K562 (cell line): ENCODE data around the gene MC1R. TPM values are rescaled to one million over a fixed set of nuclear protein-coding genes. Genes with fewer than 3 reads are reported as not detected.
A peak's percentile ranks its signal among the peaks of the same experiment; 100 is the strongest.

Experiments used
- BRCA1 ChIP-seq, 2 experiments: fragments of 450-650 bp in 1 of 2; sonication (generic) in 1 of 2; formaldehyde crosslinking in 1 of 2; IDR thresholded peaks; 2 replicates each; pipeline versions ENCODE4 v1.5.0 to v1.6.1; 2017 to 2020; ENCODE audit warnings: mild to moderate bottlenecking in 1 of 2, missing genetic modification reagents in 1 of 2
- BRF2 ChIP-seq: IDR thresholded peaks from 3 replicates; pipeline ENCODE4 v1.6.1; 2011; ENCODE audit warnings: borderline replicate concordance, mild to moderate bottlenecking; ENCODE audit not compliant: insufficient read length, insufficient read depth
- COPS2 ChIP-seq: fragments of 450-650 bp; conservative IDR thresholded peaks from 2 replicates; pipeline ENCODE4 v1.6.1; 2016; ENCODE audit warnings: mild to moderate bottlenecking, moderate library complexity
- FOXA1 ChIP-seq: fragments of 450-650 bp; IDR thresholded peaks from 2 replicates; pipeline ENCODE4 v1.6.1; 2016; ENCODE audit warnings: mild to moderate bottlenecking, borderline replicate concordance
- HDGF ChIP-seq: fragments of 450-650 bp; IDR thresholded peaks from 2 replicates; pipeline ENCODE4 v1.6.1; 2016
- HES1 ChIP-seq: fragments of 450-650 bp; IDR thresholded peaks from 2 replicates; pipeline ENCODE4 v1.6.1; 2016; ENCODE audit warnings: low read depth, mild to moderate bottlenecking, moderate library complexity
- MTF1 ChIP-seq: fragments of 250-450 bp; sonication (Bioruptor Pico); IDR thresholded peaks from 2 replicates; pipeline ENCODE4 v1.9.0; 2021; ENCODE audit warnings: moderate library complexity, mild to moderate bottlenecking, inconsistent platforms, borderline replicate concordance
- NR1H2 ChIP-seq: sonication (generic); formaldehyde crosslinking; IDR thresholded peaks from 2 replicates; pipeline ENCODE4 v1.4.0; 2020; ENCODE audit warnings: mild to moderate bottlenecking, missing genetic modification reagents
- PCBP1 ChIP-seq: fragments of 200-400 bp; formaldehyde crosslinking; IDR thresholded peaks from 2 replicates; pipeline ENCODE4 v1.6.1; 2018; ENCODE audit warnings: mild to moderate bottlenecking, low read depth, low read length; ENCODE audit not compliant: poor library complexity, severe bottlenecking
- RBM39 ChIP-seq: fragments of 200-400 bp; formaldehyde crosslinking; optimal IDR thresholded peaks from 2 replicates; pipeline ENCODE3; 2018; ENCODE audit warnings: low read depth, low read length
- RHOXF2B ChIP-seq: fragments of 250-450 bp; sonication (Bioruptor Pico); conservative IDR thresholded peaks from 2 replicates; pipeline ENCODE4 v1.5.1; 2021
- RREB1 ChIP-seq: fragments of 250-450 bp; sonication (Bioruptor Pico); IDR thresholded peaks from 2 replicates; pipeline ENCODE4 v1.4.0; 2020
- TEAD1 ChIP-seq, 2 experiments: fragments of 450-650 bp in 1 of 2; sonication (generic) in 1 of 2; formaldehyde crosslinking; IDR thresholded peaks; 2 replicates each; pipeline versions ENCODE4 v1.4.0 to v1.8.0; 2020 to 2022; ENCODE audit warnings: mild to moderate bottlenecking in 2 of 2, missing genetic modification reagents in 1 of 2
- ZNF316 ChIP-seq: fragments of 450-650 bp; IDR thresholded peaks from 2 replicates; pipeline ENCODE4 v1.6.1; 2016
- ZNF583 ChIP-seq: fragments of 250-450 bp; sonication (Bioruptor Pico); IDR thresholded peaks from 2 replicates; pipeline ENCODE4 v1.4.0; 2020
- polyA plus RNA-seq, 8 experiments: library from polyadenylated mRNA; depleted of rRNA in 4 of 8; stranded (reverse) in 5 of 8; unstranded in 3 of 8; fragments of >200 nt; fragmentation: Nextera tagmentation in 2 of 8; fragmentation: Illumina TruSeq in 1 of 8; extraction: Ambion mirVana in 2 of 8; extraction: Trizol in 1 of 8; gene quantifications; 2 replicates each; pipeline versions ENCODE4 v1.2.1 to v1.2.3, GENCODE V29; 2011 to 2014; ENCODE audit warnings: inconsistent platforms in 1 of 8, missing spikeins in 1 of 8
- total RNA-seq, 7 experiments: library from RNA; depleted of rRNA in 6 of 7; stranded (reverse); fragments of >200 nt in 6 of 7; fragmentation: Illumina TruSeq in 2 of 7; extraction: Trizol in 2 of 7; gene quantifications; 2 replicates each; pipeline versions ENCODE4 v1.2.1 to v1.2.3, GENCODE V29; 2011 to 2021; ENCODE audit warnings: low replicate concordance in 1 of 7
- TF ChIP-seq, protein P1 (sequence below): fragments of 450-650 bp; formaldehyde crosslinking; IDR thresholded peaks from 2 replicates; pipeline ENCODE4 v1.4.0; 2020; ENCODE audit warnings: mild to moderate bottlenecking, moderate library complexity

MC1R gene
- total and polyA plus RNA-seq, 9 of the 15 experiments (the other 6 are each of a cell fraction or from before 2014, with no cell fraction given) = 0.14 to 5.3 (median 2.5) TPM; not detected in 1

- TF ChIP-seq, protein P1, sequence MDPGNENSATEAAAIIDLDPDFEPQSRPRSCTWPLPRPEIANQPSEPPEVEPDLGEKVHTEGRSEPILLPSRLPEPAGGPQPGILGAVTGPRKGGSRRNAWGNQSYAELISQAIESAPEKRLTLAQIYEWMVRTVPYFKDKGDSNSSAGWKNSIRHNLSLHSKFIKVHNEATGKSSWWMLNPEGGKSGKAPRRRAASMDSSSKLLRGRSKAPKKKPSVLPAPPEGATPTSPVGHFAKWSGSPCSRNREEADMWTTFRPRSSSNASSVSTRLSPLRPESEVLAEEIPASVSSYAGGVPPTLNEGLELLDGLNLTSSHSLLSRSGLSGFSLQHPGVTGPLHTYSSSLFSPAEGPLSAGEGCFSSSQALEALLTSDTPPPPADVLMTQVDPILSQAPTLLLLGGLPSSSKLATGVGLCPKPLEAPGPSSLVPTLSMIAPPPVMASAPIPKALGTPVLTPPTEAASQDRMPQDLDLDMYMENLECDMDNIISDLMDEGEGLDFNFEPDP (CRISPR knock-in tag) = no peak
- TF ChIP-seq RBM39 = no peak
- peak; percentile 73; the same call in 1 of the 2 replicates for TF ChIP-seq ZNF583 (CRISPR knock-in tag)
- TF ChIP-seq BRF2 = no peak
- TF ChIP-seq NR1H2 = no peak
- no peak for TF ChIP-seq RREB1 (CRISPR knock-in tag)
- TF ChIP-seq BRCA1 (IDR thresholded peaks at IDR 0.05) = no peak
- TF ChIP-seq BRCA1 (CRISPR knock-in tag; IDR thresholded peaks at IDR 0.05) = no peak
- TF ChIP-seq TEAD1 (CRISPR knock-in tag; IDR thresholded peaks at IDR 0.05) = peak; percentile 46 to 85; a peak in 3 of 4 replicates
- no peak for TF ChIP-seq HES1
- no peak for TF ChIP-seq HDGF
- no peak for TF ChIP-seq RHOXF2B
- TF ChIP-seq FOXA1 = no peak
- no peak for TF ChIP-seq COPS2
- TF ChIP-seq ZNF316 = no peak
- peak; percentile 21 for TF ChIP-seq PCBP1
- no peak for TF ChIP-seq MTF1
Observed at GRCh38 chr16:89873109-89873971, 45.3 kb upstream of the MC1R start, which contains the start of gene TCF25 (continued).
